PFSK-1 (cell line): Measurements from ENCODE around the gene PC.

Source experiments
- POLR2AphosphoS5 ChIP-seq: IDR thresholded peaks from 2 replicates; pipeline ENCODE4 v1.6.1; 2012; ENCODE audit warnings: low read depth, mild to moderate bottlenecking, control low read depth, low read length, moderate library complexity
- SIN3A ChIP-seq: IDR thresholded peaks from 2 replicates; pipeline ENCODE4 v1.6.1; 2012; ENCODE audit warnings: mild to moderate bottlenecking, low read length, moderate library complexity, borderline replicate concordance; ENCODE audit not compliant: insufficient read depth

DNA sequence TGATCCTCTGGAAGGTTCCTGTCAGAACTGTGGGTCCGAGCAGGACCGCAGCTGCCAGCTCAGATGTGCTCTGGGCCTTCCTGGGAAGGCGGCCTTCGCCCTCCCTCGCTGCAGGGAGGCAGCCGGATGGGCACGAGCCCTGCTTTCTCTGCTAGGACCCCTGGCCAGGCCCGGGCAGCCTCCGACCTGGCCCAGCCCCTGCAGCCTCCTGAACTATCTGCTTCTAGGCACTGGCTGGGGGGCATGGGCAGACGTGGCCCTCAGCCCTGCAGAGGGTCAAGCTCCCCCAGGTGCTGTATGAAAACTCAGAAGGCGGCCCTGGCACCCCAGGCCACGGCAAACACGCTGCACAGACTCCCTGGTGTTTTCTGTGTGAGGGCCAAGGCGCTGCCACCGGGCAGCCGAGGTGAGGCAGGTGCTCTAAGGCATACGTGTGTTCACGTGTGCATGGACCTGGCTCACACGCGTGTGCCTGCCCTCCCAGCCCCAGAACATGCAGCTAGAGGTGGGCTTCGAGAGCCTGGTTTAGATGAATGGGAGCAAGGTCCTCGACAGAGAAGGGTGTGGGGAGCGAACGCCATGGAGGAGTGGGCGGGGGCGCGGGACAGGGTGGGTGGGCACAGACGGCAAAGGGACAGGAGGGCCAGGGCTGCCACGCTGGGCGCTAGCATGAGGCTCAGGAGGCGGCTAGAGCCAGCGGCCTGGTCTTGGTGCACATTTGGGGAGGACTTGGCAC is 97.0 kb downstream of the PC start:
- TF ChIP-seq POLR2AphosphoS5 (no peak), SIN3A (no peak)
